ELR (cell line): Measurements from ENCODE around the gene AGXT.

ENCODE experiments used
- DNase-seq: peaks from one replicate; pipeline ENCODE4 v3.0.0-alpha.2; 2015; ENCODE audit warnings: low read depth

The AGXT gene

DNA sequence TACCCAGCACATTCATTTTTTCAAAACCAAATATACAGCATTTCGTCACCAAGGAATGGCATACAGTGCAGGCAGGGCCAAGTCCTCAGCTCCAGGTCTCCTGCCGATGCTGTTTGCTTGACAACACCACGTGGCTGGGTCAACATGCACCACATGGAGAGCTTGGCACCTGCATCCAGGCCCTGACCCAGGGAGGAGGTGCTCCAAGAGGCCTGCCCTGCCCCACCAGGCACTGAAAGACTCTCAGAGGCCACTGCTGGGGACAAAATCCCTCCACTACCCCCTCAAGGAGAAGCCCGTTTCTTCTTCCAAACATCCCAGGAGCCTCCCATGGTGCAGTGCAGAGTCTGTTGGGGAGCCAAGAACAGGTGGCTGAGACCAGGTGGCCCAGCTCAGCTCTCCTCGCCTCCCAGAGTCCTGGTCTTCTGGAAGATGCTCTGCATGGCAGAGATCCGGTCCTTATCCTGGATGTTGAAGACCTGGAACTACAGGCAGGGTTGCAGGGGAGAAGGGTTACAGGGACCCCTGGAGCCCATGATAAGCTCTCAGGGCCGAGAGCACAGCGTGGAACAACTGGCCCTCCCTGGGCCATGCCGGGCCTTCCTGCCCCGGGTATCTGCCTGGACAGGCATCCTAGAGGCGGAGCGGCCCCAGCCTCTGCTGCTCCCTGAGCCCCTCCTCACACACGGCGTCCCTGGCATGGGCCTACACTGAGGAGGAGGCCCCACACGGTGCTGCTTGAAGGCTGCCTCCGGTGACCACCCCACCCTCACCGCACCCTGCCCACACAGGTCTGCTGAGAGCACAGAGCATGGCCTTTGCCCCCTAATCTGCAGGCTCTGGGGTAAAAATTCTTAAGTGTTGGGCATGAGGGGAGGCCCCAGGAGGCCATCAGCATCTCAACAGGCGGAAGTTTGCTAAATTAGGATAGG is 18.3 kb downstream of the AGXT start:
- DNase-seq, result no peak

DNA sequence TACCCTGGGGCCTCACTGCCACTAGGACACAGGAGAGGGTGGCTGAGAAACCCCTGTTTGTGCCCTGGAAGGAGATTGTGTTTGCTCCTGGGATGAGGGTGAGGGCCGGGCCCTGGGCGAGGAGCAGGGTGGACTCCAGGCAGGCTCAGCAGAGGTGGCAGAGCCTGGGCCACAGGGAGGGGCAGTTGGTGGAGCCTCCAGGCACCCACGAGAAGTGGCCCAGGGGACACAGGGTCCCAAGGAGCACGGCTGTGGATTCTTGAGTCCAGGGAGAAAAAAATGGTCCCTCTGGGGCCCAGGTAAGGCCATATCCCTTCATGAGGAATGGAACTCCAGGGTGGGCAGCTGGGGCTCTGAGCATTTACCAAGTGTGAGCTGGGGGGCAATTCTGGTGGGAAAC is 19.0 kb downstream of the AGXT start:
- no peak for DNase-seq

DNA sequence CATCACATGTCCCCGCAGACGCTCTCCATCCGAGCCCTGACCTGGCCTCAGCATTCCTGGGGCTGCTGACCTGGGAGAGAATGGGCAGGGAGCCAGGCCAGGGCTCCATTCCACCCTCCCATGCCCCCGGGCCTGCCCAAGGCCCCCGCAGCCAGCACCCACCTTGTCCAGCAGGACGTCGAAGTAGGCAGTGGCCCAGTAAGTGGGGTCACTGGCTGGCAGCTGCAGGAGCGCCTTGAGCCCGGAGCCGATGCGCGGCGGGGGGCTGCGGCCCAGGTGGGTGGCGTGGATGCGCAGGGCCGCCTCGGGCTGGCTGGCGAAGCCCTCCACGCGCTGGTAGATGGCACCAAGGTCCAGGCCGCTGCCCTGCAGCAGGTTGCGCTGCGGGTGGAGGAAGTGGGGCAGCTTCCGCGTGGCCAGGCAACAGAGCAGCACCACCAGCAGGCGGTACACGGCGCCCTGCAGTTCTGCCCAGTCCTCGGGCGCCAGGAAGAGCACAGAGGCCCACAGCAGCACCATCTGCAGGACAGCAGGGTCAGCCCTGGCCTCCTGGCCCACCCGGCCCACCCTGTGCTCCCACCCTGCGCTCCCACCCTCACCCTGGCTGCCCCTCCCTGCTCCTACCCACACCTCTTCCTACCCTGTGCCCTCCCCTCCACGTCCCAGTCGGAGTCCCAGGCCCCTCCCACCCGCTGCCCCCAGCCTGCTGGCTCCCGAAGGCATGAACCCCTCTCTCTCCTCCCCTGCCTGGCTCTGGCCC is 19.7 kb downstream of the AGXT start:
- DNase-seq, result no peak

DNA sequence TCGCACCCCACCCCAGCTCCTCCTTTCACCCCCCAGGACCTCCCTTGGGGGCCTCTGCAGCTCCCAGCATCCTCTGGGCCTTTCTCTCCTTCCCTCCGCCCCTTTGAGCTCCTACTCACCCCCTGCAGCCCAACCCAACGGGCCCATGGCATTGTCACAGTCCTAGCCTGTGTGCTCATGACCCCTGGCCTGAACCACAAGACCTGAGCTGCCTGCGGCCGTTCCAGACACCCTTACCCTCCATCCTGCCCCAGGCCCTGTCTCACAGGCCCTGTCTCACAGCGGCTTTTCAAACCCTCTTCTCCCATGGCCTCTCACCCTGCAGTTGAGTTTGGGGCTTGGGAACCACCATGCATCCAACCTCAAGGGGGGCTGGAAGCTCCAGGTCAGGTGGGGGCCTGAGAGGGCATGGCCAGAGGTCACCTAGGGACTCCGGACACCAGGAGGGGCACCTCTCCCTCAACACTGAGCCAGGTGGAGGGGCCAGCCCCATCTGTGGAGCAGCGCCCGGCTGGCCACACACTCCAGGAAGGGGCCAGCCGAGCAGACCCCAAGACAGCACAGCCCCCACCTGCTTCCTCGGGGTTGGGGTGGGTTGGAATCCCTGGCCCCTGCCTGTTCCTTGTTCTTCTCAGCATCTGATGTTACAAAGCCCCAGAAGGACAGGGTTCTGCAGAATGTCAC is 20.4 kb downstream of the AGXT start:
- DNase-seq, result no peak

DNA sequence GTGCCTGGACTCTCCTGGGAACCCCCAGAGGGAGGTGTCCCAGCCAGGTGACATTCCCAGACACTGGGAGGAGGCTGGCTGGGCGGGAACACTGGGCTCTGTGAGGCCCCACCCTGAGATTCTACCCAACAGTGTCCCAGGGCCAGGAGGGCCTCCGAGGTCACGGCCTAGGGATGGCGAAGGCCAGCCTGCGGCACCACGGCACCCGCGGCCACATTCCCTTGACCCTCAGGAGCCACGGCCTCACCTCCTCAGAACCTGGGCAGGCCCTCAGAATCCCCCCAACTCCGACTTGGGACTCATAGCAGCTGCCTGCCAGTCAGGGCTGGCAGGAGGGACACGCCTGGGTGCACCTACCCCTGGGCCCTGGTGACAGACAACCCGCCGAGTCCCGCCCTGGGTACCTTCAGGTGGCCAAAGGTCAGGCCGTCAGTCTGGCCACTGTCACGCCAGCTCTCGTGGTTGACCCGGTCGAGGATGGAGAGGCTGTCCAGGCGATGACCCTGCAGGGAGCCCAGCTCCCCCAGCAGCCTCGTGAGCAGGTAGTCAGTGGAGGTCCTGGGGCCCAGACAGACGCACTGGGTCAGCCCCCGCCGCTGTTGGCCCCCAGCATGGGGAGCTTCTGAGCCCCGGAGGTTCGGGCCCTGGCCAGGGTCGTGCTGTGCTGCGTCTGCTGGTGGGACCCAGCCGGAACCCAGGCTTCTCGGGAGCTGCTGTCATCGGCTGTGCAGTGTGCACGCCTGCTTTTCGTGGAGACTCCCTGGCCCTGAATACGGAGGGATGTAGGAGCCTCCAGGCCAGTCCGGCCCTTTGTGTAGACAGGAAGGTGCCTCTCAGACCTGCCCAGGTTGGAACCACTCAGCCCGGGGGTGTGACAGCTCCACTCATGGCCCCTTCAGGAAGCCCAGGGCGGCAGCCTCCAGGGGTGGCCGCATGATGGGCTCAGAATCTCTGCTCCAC is 21.3 kb downstream of the AGXT start:
- no peak for DNase-seq

DNA sequence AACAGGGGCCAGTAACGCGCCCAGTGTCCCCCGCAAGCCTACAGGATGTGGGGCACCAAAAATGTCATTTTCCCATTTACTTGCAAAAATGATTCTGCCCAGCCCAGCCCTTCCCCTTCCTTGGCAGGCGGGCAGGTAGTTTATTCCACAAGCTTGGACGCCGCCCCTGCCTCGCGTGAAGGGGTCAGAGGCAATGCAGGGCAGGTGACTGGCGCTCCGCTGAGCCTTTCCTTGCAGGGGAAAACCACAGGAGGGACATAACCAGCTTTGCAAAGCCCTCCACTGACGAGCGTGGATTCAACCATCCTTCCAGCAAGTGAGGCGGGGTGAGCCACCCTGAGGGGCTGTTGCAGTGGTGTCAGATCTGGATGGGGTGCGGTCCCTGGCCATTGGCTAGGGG is 22.1 kb downstream of the AGXT start:
- DNase-seq, result no peak

DNA sequence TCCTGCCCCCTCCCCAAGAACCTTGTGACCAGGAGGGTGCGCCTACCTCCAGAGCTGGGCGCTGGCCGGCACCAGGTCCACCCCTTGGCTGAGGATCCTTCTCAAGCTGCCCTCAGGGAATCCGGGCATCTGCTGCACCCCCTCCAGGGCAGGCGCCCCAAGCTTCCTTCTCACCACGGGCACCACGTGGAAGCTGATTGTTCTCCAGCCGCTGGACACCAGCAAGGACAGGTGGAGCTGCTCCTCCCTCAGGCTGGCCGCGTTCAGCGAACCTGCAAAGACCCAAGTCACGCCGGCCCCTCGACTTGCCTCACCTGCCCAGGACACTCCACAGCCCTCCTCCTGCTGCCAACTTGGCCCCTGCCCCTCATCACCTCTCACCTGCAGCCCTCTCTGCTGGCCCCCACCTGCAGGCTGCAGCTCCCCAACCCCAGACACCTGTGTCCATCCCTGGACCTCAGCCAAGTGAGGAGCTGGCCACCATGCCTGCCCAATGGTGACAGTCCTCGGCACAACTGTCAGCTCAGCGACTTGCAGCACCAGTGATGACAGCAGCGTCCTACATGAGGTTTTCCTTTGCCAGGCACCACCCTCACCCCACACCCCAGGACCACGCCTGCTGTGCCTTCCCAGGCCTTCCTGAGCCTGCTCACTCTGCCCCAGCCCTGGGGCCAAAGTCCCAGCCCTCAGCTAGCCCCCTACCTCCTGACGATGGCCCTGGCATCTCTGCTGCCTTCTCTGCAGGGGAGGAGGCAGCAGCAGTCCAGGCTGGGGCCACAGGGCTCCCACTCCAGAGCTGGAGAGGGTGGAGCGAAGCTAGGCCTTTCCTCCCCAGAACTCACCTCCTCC is 23.1 kb downstream of the AGXT start:
- no peak for DNase-seq

DNA sequence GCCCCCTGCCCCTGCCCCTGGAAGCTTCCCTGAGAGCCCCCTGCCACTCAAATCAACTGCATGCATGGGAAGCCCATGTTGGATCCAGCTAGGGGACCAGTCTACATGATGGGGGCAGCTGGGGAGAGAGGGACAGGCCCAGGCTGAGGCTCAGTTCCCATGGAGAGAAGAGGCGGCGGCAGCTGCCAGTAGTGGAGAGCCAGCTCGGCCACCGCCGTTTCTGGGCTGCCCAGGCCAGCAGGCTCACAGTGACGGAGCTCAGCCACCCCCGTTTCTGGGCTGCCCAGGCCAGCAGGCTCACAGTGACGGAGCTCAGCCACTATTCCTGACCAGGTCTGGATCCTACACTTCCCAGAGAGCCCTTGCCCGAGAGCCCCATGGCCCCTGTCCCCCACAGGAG is 23.7 kb downstream of the AGXT start:
- DNase-seq, result no peak

DNA sequence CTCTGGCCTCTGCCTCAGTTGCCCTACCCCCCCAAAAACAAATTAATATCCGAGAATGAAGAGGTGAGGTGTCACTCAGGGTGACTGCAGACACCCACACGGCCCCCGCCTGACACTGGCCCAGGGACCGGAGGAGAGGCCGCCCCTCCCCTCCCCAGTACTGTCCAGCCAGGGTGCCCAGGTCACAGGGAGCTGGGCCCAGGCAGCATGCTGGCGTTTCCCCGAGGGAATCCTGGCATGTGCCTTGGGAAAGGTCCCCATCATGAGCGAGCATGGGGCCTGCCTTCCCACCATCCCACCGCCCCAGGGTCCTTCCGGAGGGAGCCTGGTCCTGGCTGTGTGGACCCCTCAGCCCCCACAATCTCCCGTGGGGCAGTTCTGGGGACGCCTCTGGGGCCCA is 24.3 kb downstream of the AGXT start:
- no peak for DNase-seq

DNA sequence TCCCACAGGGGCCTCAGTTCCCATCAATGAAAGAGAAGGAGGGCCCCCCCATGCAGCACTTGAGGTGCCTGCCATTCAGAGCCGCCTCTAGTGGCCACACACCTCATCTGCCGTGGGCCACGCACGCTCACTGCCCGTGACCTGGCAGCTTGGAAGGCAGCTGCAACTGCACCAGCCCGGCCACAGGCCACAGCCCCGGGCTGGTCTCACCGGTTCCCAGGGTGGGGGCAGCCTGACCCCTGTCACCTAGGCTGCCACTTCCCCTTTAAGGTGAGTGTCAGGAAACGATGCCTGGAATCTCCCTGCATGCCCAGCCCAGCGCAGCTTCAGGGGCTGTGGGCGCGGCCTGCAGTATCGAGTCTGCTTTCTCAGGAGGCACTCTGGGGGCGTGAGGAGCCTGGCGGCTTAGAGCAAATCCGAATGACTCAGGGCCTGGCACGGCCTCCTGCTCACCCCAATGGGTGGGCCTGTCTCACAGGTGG is 24.8 kb downstream of the AGXT start:
- DNase-seq, result peak; percentile 66

DNA sequence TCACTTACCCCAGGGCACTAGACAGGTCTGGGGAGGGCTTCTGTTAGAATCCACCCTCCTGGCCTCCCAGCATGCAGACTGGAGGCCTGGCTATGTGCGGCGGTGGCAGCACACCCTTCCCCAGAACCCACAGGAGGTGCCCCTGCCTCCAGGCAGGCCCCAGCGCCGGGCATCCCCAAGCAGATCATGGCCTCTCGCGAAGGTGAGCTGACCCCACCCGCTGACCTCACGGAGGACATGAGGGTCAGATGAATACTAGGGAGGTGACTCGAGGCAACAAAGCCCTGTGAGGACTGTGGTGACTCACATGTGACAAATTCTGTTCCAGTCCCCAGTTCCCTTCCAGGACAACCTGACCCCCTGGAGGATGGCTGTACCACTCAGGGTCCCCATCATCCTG is 25.4 kb downstream of the AGXT start:
- no peak for DNase-seq

DNA sequence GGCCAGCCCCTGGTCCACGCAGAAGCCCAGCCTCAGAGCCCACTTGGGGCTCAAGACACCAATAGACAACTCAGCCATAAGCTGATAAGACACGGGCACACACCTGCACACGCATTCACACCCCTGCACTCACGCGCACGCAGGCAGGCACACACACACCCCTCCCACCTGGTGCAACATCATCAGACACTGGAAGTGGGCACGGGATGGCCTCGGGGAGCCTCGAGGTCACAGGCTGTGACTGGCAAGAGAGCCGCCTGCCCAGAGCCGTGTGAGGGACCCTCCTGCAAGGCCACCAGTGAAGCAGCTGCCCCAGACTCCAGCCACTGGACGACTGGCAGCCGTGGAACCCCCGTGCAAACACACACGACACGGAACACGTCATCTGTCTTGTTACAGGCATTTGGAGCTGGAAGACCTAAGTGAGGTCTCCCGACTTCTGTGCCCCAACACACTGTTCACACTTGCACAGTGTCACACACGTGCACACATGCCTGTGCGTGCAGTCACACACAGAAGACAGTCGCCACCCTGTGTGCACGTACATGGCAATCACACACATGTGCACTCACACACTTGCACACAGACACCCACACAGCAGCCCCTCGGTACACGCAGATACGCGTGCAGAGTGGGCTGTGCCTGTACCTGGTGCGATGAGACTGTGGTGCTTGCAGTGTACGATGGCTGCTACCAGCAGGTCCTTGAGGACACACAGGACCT is 26.4 kb downstream of the AGXT start:
- DNase-seq, result no peak

DNA sequence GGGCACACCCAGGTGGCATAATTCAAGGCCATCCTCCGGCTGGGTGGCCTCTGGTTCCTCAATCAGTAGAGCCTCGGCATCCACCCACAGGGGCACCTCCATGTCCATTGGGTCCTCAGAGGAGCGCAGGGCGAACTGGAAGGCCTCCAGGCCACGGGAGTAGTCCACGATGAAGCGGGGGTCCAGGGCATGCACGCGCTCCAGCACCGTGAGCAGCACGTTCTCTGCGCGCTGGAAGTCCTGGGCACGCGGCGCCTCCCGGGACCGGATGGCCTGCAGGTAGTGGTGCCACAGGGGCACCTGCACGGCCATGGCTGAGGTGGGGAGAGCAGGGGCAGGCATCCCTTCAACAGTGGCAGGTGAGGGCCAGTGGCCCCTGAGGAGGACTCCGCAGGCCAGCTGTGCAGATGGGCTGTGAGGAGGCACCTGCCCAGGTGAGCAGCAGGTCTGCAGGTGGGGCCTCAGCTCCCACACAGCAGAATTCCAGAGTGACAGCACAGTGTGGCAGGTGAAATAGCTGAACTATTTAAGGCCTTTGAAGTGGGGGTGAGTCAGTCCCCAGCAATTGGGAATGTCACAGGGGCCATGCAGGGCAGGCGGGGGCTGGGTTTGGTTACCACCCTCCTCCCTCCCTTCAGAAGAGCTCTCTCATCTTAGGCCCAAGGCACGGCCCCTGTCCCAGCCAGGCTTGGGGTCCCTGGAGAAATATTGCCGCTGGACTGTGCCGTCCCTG is 27.2 kb downstream of the AGXT start, which contains the start of gene MAB21L4:
Gene MAB21L4, minus strand, starts transcription at position 501 of the 733 bp plus-strand sequence. Its CDS starts 159 bp downstream, at position 342.
- no peak for DNase-seq

DNA sequence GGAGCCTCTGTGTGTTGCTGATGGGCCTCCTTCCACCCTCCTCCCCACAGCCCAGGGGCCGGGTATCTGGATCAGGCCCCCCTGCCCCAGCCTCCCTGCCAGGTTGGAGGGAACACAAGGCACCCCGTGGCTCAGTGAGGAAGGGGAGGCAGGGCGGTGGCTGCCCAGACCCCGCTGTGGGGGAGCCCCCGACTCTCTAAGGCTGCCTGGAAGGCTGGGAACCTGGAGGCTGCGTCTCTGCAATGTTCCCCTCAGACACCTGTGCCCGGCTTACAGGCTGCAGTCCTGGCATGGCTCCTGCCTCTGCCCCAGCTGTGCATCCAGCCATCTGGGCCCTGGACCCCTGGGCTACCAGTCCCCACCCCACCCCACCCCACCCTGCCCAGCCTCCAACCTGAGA is 27.8 kb downstream of the AGXT start:
- DNase-seq, result no peak

DNA sequence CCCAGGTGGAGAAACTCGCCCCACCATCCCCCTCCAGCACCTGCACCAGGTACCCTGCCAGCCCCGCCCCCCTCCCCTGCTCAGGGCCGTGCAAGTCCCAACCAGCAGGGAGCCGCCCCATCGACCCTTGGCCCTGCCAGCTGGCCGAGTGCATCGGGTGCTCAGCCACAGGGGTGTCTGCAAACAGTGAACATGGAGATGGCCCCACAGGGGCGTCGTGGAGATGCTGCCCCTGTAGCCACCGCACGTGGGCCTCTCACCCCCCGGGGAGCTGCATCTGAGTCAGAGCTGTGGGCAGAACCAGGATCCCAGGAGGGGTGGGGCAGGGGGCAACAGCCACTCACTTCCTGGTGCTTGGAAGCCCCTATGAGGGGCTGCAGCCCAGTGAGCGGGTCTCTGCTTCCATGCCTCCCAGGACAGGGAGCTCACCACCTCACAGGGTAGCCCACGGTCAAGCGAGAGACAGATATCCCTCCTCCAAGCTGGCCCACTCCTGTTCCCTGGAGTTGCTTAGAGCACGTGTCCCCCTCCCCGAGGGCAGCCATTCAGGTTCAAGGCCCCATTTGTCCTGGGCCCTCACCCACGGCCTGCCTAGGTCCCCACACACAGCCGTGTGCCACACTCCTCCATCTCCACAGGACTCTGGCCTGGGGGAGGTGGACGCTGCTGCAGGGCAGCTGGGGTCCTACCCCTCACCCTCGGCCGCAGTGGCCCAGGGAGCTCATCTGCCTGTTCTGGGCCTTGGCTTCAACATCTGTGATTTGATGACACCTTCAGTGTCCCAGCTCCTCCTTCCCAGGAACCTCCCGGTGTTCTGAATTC is 28.5 kb downstream of the AGXT start:
- no peak for DNase-seq

DNA sequence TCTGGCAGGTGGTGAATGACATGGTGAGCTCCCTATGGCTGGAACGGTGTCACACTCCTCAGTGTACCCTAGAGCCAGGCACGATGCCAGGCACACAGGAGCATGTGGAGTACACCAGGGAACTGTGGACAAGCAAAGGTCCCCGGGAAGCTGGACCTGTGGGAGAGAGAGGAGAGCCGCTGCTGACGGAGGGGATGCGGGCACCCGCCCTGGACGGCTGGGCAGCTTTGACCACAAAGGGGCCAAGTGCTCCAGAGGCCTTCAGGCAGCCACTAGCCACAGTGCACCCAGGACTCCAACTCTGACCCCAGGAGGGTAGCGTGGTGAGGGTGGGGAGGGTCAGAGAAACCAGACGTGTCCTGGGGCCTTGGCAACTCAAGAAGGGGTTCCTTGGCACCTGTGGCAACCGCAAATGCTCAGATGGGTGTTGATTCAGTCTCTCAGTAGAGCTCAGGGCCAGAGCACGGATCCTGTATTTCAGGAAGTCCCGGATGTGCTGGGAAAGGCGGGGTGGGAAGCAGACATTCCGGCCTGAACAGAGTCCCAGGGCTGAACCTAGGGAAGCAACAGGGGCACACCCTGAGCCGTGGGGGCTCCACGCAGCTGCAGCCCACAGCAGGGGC is 29.6 kb downstream of the AGXT start:
- DNase-seq, result no peak

DNA sequence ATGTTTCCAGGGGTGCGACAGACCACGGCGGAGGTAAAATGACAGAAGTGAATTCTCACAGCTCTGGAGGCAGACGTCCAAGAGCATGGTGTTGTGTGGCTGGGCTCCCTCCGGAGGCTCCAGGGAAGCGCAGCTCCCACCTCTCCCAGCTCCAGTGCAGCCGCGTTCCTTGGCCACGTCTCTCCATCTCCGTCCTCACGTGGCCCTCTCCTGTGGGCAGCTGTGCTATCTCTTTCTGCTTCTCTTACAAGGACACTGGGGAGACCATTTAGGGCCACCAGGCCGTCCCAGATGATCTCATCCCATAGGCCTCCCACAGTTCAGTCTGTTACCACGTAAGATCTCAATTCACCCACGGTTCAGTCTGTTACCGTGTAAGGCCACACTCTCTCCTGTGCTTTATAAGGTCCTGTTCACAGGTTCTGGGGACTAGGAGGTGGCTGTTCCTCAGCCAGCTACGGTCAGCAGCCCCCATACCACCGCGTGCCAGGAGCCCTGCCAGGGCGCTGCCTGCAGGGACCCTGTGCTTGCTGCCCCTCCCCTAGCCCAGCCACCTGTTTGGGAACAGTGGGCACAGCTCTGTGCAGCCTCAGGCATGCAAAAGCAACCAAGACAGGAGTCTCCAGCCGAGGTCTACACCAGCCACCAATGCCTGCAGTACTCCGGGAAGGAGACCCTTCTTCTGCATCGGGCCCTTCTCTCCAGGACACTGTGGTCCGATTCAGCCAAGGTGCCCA is 30.3 kb downstream of the AGXT start:
- DNase-seq, result no peak
